Eye (tissue), 1 donor: ENCODE results near the gene UBR4.

Experiments used
- DNase-seq: peaks from one replicate; pipeline ENCODE4 v3.0.0-alpha.2; 2015

UBR4 gene

DNA sequence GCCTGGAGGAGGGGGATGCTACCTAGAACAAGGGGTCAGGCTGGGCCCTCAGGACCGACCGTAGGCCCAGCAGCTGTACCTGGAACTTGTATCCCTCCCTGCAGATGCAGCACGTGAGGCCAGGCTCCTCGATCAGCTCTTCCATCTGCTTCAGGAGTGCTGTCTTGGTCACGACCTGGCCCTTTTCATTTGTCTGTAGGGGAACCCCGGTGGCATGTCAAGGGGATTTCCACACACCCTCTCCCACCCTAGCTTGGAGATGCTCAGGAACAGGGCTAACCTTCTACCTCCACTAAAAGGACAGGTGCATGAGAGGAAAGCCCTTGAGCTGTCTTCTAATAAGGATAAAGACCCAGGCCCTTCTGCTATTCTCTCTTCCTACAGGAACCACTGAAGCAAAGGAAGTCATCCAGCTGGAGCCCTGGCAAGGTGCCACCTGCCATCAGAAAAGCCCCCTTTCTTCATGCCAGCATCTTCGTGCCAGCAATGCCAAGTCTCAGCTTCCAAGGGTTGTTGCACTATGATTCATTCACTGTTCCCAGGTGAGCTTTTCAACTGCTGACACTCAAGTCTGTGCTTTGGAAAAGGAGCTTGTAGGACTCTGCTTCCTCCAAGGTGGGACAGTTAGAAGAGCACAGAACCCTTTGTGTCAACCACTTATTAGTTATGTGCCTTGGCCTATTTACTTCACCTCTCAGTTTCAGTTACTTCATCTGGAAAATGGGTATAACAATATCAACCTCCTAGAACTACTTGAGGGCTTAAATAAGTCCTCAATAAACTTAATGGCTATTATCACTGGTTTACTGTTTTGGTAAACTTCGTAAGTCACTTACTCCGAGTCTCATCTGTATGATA is 122.1 kb downstream of the UBR4 start:
- DNase-seq: no peak

DNA sequence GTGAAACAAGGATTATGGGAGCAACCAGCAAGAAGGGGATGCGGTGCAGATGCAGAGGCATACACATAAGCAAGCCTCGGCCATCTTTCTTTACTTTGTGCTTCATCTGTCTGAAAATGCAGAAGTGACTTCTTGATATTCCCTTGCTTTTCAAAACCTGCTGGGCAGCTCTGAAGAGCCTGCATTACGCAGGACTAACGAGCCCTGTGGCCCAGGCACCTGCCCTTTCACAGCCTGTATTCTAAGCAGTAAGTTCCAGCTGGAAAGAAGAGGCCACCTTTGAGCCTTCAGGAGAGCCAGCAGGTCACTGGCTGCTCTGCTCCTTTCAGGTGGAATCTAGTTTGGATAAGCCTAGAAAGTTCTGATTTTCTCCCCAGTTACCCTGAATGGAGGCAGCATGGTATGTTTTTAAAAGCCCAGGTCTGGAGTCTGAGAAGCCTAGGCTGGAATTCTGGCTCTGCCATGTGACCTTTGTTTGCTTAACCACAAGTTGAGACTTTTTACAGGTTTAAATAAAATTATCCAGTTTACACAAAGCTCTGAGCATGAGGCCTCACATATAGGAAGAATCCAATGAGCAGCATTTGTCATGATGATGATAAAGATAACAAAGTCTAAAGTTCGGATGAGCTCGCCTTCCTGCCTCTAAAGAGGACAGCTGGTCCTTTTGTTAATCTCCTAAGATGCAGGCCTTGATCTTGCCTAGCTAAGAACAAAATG is 122.9 kb downstream of the UBR4 start:
- no peak for DNase-seq

DNA sequence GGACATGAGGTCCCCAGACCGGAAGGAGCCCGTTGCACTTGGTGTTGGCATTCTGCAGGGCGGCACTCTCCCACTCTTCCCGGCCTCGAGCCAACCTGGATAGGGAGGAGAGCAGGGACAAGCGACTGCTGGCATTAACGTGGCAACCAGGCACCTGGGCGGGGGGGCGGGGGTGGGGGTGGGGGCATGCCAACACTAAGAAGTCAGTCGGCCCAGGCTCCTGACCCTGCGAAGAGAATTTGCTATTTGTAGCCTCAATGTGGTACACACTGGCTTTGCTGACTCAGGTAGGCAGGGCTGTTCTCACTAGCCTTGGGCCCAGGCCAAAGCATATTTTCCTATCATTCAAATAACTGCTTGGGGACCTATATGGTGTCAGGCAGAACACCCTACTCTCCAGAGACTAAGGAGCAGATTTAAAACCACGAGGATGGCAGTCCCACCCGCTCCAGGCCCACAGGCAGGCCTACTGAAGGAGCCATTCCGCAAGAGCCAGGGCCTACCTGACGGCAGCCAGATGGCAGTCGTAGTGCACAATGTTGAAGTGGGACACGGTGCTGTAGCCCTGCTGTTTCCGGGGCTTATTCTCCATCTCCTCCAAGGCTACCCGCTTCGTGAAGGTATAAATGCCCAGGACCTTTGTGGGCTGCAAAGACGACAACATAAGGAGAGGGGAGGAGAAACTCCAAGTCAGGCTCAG is 123.7 kb downstream of the UBR4 start:
- no peak for DNase-seq

DNA sequence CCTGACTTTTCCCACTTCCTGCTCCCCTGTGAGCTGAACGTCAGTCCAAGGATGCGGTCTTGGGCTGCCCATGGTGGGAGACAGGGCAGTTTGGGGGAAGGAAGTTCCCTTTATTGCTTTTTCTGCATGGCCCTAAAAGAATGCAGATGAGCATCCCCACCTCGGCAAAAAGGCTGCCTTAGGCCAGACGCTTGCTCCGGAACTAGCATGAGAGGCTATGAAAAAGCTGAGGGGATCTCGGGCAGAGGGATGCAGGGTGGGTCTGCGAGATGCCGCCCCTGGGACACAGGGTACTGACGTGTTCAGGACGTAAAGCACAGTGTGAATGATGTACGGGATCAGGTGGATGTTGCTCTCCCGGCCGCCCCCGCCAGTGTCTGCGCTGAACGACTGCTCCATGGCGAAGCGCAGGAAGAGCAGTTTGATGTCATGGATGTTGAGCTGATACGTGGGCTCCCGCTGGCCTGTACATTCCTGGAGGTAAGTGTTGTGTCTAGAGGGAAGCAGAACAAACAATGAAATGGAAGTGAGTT is 125.8 kb downstream of the UBR4 start:
- no peak for DNase-seq

DNA sequence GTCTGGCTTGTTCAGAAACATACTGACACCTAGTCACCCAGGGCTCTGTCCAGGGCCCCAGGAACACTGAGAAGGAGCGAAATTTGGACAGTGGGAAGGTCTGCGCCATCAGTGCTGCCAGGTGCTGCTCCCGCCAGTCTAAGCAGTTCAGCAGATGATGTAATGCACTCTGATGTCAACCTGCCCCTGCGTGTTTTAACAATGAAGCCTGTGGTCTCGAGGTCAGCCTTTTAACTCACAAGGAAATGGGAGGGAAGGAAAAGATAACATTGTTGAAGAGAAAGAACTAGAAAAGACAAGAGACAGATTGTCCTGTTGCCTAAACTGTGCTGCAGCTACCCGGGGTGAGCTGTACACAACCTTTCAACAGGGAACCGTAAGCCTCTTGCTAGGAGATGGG is 127.0 kb downstream of the UBR4 start:
- DNase-seq: no peak

DNA sequence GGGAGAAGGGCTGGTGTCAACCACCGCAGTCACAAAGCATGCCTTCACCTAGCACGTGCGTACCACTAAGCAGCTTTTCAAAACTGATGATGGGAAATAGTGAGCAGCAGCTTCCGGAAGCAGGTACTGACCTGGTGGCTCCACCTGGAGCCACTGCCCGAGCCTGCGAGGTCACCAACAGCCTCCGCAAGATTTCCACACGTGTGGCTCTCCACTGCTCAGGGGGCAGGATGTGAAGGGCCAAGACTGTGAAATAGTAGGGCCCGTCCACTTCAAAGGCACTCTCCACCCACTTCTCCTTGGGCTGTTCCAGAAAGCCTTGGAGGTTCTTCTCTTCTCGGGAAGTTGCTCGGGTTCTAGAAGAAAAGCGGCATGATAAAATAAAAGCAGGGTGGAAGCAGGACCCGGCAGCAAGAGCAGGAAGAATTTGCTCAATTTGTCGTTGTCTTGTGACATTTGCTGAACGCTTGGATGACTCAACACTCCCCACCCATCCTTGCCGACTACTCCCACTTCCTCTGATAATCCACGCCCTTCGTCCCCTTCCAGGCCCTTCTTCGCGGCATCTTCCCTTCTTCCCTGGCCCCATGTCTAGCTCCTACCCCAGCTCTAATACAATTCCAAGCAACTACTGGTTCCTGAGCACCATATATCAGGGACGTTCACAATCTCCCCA is 128.7 kb downstream of the UBR4 start:
- no peak for DNase-seq

DNA sequence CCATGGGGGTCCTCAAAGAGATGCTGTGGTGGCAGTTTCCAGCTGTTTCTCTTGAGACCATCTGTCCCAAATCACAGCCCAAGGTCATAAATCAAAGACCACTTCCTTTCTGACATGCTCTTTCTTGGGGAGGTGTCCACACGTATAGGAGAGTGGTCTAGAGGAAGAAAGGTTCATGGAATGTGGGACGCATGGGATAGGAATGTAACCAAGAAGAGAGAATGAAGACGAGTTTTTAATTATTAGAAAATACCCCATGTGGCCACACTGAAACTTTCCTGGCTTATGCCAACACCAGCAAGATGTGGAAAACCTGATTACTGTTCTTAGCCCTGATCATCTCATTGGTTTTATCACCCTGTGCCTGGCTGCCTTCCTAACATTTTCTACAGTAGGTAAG is 129.3 kb downstream of the UBR4 start:
- DNase-seq: no peak

DNA sequence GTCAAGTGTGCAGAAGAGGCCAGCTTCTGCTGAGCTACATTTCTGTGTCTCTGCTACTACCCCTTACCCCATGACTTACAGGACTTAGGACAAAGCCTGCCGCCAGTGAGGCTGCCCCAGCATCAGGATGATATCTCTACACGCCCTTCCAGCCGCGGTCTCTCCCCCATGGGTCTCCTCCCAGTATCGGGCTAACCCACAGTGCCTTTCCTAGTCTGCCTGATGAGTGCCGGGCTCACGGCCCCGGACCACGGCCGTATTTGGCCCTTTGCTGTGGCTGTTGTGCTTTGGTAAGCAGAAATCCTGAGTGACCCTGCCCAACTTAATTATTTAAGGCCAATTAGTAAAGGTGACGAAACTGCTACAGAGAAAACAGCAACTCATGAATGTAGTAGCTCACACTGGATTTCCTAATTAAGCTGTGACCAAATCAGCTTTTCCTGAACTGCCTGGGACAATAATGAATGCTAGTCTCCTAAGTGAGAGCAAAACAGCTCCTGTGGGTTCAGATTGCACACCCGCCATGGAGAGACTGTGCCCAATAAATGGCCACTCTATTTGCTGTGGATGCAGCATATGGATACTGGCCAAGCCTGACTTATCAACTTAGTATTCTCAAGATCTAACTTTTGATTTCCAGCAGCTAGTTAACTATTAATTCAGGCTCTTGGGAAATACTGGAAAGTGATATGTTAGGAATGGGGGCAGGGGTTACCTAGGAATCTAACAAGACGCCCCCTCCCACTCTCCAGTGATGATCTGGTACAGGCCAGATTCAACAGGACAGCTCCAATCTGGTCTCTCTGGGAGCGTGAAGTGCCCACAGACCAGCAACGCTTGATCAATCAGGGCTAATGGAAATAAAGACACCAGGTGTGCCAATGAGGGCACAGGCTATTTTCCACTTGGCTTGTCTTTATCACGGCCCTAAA is 130.3 kb downstream of the UBR4 start:
- DNase-seq: no peak

DNA sequence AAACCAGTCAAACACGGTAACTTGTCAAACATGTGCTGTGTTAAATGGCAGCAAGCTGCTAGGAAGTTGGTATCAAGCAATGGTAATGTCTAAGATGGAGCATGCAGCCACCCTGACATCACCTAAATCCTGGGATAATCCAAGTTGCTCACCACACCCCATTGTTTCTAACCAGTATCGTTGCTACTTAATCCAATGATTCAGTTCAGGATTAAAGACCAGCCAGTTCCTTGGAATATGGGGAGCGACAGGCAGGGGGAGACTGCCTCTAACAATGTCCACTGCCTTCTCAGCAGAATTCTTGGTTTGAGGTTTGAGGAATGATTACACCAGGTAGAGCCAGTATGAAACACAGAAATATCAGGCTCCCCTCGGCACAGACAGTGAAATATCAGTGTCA is 131.5 kb downstream of the UBR4 start:
- DNase-seq: no peak

DNA sequence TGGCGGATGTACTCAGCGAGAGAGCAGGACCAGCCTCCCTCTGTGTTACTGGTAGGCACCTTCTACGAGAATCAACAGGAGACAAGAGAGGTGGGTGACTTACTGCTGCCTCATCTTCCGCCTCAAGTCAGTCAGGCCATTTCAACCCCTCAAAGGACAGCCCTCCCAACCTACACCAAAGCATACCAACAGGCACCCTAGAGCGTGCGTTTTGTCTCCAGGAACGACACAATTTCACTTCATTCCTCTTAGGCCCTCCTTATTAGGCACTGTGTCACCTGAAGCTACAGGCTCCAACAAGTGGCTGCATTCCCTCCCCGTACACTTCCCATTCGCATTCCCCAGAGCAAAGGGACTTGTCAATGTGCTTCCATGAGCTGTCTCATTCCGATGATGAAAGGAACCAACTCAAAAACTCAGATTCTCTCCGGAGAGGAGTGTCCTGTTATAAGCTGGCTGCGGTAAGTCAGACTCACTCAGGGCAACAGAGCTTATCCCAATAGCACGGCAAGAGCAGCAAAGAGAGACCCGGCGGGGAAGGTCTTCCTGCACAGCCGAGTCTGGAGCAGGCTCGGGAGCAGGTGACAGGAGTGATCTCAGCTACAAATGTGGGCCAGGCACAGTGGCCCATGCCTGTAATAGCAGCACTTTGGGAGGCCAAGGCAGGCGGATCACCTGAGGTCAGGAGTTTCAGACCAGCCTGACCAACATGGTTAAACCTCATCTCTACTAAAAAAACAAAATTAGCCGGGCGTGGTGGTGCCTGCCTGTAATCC is 133.0 kb downstream of the UBR4 start:
- no peak for DNase-seq

DNA sequence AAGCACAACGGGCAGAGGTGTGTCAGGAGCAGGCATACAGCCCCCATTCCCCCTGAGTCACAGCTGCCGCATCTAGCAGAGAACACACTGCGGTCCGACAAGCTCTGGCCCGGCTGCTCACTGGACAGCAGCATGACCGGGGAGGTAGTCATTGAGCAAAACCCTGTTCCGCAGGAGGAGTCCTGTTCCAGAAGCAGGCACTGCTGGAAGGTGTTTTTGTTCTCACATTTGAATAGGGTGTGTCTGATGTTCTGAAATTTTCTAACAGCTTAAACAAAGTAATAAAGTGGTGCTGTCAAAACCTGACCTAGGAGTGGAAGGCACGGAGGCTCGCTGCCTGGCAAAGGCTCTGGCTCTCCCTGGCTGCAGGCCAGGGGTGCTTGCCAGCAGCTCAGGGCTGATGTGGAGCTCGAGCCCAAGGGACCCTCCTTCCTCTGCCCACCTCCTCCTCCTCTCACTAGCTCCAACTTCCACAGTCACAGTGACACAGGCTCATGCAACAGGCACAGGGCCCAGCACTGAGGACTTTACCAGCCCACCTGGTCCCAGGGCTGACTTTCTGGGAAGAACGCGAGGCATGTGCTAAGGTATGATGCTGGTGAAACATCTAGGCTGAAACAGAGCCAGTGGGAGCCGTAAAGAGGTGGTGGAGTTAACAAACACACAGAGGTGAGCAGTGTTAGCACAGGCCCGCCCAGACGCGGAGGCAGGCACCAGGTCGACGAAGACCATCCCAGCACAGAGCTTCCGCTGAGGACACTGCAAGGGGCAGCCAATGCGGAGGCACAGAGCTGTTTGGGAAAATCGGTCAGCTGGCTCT is 135.0 kb downstream of the UBR4 start:
- no peak for DNase-seq

DNA sequence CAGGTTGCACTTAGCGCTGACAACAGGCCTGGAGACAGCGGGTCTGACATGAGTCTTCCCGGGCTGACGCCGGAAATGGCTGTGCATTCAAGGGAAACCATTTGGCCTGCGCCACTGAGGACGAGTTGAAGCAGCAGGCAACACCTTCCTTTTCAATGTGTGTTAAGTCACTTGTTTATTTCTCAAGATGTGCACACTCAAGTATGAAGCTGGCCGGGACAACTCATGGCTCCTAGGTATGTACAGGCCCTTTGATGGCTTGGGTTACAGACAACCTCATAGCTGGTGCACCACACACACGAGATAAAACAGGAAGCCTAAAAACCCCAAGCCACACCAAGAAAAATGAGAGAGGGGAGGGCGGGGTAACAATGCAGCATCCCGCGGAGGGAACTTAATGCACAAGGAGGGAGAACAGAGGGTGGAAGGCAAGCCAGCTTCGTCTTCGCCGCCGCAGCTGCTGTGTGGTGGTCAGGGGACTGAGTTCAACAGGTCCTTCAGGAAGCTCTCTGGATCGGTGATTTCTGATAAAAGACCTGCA is 135.6 kb downstream of the UBR4 start:
- no peak for DNase-seq

DNA sequence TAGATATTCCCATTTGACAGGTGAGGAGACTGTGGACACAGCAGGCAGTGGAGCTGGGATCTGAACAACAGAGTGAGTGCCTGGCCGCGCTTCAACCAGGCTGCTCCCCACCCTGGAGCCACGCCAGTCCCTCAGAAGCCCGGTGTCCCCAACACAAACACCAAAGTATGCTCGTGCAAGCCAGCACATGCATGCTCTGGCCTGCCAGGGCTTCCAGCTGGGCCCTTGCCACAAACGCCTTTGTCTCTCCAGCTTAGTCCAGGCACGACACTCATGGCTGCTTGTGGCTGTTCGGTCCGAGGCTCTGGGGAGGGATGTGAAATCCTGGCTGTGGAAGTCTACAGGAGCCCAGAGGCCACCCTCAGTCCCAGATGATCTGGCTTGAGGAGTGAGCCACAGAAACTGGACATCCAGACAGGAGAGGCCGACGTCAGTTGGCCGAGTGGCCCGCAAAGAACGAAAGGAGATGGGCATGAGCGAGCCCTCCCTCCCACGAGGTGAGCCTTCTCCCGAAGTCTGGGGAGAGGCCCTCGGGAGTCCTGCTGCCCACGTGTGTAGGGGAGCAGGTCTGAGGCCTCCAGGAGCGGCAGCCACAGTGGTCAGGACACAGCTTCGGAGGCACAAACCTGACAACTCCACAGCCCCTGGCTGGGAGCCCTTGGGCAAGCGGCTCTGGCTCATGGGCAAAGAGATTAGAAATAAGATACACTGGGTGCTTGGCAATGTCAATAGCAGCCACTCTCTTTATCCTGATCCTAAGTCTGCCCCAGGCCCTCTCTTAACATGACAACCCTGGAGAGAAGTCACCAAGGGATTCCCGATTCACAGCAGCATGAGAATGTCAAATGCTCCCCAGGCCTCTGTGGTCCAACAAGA is 136.5 kb downstream of the UBR4 start:
- DNase-seq: no peak

DNA sequence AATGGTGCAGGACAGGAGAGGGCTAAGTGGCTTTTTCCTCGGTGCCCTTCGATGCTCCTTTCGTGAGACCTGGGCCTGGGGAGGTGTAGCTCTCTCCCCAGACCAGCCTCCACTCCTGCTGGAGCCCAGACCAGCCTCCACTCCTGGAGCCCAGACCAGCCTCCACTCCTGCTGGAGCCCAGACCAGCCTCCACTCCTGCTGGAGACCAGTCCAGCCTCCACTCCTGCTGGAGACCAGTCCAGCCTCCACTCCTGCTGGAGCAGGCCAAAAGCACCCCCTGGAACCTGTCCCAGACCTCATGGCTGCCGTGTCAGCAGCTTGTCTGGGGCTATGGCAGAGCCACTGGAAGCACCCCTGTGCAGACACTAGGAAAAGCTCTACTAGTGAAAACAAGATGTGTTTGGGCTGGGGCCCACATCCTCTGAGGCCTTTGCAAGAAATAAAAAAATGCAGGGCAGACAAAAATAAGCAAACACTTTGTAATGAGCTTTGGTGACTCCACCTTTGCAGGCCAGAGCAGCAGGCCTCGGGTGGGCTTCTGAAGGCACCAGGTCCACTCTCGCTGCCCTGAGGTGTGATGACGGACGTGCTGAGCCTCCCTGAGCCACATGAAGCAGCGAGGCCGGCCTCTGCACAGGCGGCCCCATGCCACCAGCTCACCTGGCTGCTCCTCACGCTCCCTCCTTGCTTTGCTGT is 137.6 kb downstream of the UBR4 start:
- DNase-seq: no peak

DNA sequence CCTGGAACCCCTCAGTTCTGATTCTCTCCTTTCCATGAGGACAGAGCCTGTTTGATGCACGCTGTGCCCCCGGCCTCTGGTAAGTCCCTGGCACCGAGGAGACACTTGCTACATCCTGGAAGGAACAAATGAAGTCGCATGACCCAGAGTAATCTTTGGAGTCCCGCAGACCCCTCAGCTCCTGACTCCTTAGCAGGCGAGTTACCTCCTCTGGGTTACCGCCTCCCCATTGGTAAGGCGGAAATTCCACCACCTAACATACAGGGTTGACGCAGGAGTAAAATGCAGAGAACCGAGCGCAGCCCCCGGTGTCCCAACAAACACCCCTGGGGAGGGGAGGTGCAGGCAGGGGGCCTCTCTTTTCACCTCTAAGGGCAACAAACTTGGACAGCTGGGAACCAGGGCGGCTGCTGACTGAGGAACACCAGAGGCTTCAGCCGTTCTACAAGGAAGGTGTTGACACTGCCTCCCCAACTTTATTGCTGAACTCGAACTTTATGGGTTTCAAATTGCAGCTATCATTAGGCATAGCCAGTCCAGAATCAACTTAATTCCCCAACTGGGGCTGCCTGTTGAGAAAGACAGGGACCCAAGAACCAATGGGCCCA is 138.3 kb downstream of the UBR4 start:
- no peak for DNase-seq

DNA sequence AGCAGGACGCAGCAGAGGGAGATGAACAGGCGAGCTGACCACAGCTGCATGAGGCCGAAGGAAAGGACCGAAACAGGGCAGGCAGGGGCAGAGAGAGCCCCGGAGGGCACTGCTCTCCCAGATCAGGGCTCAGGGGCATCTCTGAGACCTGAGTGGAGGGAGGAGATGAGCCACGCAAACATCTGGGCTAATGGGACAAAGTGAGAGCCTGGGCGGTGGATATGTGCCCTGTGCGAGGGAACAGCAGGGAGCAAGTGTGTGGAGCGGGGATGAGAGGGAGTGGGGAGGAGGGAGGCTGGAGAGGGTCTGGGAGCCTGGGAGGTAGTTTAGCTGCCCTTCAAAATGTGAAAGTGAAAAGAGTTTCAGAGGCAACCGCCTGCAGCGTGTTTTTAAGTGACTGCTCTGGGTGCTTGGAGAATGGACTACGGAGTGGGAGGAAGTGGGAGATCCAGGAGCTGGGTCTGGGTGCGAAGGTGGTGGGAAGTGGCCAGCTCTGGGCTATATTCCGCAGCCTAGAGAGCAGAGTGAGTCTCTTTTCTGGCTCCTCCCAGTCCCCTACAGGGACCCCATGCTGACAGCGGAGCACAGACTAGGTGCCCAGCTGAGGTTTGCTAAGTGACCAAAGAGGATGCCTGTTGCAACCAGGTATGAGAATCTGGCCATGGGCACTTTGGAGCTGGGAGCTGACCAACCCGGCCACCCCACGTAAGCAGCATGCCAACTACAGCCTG is 139.0 kb downstream of the UBR4 start:
- no peak for DNase-seq

DNA sequence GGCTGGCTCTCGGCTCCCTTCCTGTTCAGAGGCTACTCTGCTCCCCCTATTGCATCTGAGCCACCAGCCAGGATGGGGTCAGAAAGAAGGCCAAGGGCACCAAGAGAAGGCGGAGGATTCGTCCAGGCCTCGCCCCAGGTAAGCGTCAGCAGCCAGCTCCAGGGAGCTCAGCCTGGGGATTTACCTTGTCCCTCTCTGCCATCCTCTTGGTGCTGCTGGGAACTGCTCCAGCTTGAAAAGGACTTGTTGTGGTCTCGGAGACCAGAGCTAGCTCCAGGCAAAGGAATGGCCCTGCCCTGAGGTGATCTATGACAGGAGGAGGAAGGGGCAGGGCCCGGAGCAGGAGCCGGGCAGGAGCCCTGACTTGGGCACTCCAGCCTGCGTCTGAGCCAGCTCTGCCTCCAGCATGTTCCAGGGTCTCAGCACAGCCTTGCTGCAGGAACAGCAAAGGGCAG is 139.8 kb downstream of the UBR4 start:
- DNase-seq: no peak
